Gastrocnemius medialis (tissue), 4 donors: ENCODE measurements around the gene KRT86.

Experiments
- POLR2A ChIP-seq, 2 donors: fragments of 450-650 bp; IDR thresholded peaks; one replicate each; pipeline ENCODE4 v1.6.1; 2017; ENCODE audit warnings: antibody characterized with exemption in 2 of 2, mild to moderate bottlenecking in 2 of 2, moderate library complexity in 2 of 2
- TF ChIP-seq, protein P1 (sequence below), 5 experiments: fragments of 450-650 bp in 3 of 5; fragments of 200-600 bp in 2 of 5; sonication (generic) in 2 of 5; IDR thresholded peaks in 4 of 5; conservative IDR thresholded peaks in 1 of 5; 1 replicate in 4 of 5; 2 replicates in 1 of 5; pipeline ENCODE4 v1.5.1; 2016 to 2019; ENCODE audit warnings: antibody characterized with exemption in 5 of 5, mild to moderate bottlenecking in 3 of 5, moderate library complexity in 3 of 5

- TF ChIP-seq, protein P1, sequence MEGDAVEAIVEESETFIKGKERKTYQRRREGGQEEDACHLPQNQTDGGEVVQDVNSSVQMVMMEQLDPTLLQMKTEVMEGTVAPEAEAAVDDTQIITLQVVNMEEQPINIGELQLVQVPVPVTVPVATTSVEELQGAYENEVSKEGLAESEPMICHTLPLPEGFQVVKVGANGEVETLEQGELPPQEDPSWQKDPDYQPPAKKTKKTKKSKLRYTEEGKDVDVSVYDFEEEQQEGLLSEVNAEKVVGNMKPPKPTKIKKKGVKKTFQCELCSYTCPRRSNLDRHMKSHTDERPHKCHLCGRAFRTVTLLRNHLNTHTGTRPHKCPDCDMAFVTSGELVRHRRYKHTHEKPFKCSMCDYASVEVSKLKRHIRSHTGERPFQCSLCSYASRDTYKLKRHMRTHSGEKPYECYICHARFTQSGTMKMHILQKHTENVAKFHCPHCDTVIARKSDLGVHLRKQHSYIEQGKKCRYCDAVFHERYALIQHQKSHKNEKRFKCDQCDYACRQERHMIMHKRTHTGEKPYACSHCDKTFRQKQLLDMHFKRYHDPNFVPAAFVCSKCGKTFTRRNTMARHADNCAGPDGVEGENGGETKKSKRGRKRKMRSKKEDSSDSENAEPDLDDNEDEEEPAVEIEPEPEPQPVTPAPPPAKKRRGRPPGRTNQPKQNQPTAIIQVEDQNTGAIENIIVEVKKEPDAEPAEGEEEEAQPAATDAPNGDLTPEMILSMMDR (IDR thresholded peaks at IDR 0.05 in 4 of 5, conservative IDR thresholded peaks at IDR 0.05 in 1 of 5): no peak
- no peak for TF ChIP-seq POLR2A (IDR thresholded peaks at IDR 0.05)
These were observed 3.2 kb downstream of the KRT86 start for GRCh38 chr12:52277486-52278245.
